ENCODE results near the gene FBXO34. TPM values are rescaled to one million over a fixed set of nuclear protein-coding genes. Genes with fewer than 3 reads are reported as not detected.

The FBXO34 gene
- total RNA-seq: 15.4 and 21.7 TPM in 2 replicates

GRCh38 chr14:55270832-55271571 is at the start of gene FBXO34:
FBXO34 (plus strand) TSS chr14:55271421; CDS start chr14:55350391, 78,970 bp downstream.

Small RNA genes lying within 50 kb of the gene (small RNA-seq; reads per million reads assigned to genes)
- not detected for gene AL356801.1

Other genes with a start within 250 kb of the FBXO34 start
- 14.3 and 22.9 TPM in 2 replicates for gene WDHD1, start 244.3 kb upstream of the FBXO34 start, total RNA-seq
- 10.3 and 15.8 TPM in 2 replicates for gene SOCS4, start 244.2 kb upstream of the FBXO34 start, total RNA-seq
- gene MAPK1IP1L, start 219.8 kb upstream of the FBXO34 start, total RNA-seq: 44.4 and 47.8 TPM in 2 replicates
- gene LGALS3, start 142.2 kb upstream of the FBXO34 start, total RNA-seq: 256 and 292 TPM in 2 replicates
- gene DLGAP5, start 79.8 kb upstream of the FBXO34 start, total RNA-seq: 33.8 and 44.4 TPM in 2 replicates
- 8.1 and 11.5 TPM in 2 replicates for gene ATG14, start 140.4 kb downstream of the FBXO34 start, total RNA-seq
- not detected in 2 replicates for gene TBPL2, start 169.2 kb downstream of the FBXO34 start, total RNA-seq